HCT116 (cell line): ENCODE measurements around the gene TMEM63B. TPM values are rescaled to one million over a fixed set of nuclear protein-coding genes. Genes with fewer than 3 reads are reported as not detected.

Experiments
- ATAC-seq: fragments of 200-7000 bp; cut with Tn5 transposase; 2 replicates; pipeline ENCODE4 v1.9.1; 2020; ENCODE audit warnings: mild to moderate bottlenecking, moderate library complexity
- BruUV-seq: library from RNA; stranded (reverse); fragments of 400-500 nt; replicated peaks from 2 replicates; lab custom pipeline; 2021; lab: Mats Ljungman, UMichigan
- CTCF ChIA-PET: fragments of 300-600 bp; sonication (Branson Sonifier 250); formaldehyde crosslinking; loops from one replicate; lab custom pipeline; 2021; ENCODE audit warnings: antibody characterized with exemption; lab: Charles Lee
- POLR2A ChIA-PET: fragments of 300-600, 350-600 bp; sonication (Branson Sonifier 250); formaldehyde crosslinking; loops from one replicate; lab custom pipeline; 2021; ENCODE audit warnings: antibody characterized with exemption; lab: Charles Lee
- RAD21 ChIA-PET, 2 experiments: fragments of 300-600 bp; sonication (Branson Sonifier 250); formaldehyde crosslinking; loops; one replicate each; lab custom pipeline; 2023; ENCODE audit warnings: low total read pairs in 2 of 2; ENCODE audit not compliant: uncharacterized antibody in 2 of 2, unreplicated experiment in 2 of 2, low non-redundant PET in 1 of 2; lab: Charles Lee
- DNase-seq: peaks from one replicate; pipeline ENCODE4 v3.0.0-alpha.2; 2010; ENCODE audit warnings: low read depth, low spot score
- H2AFZ ChIP-seq: fragments of 200-600 bp; shearing (Covaris generic), sonication (generic); 2 replicates; pipeline ENCODE4 v1.6.1; 2017; ENCODE audit warnings: low read depth, mixed run types, mixed read lengths, antibody characterized with exemption, low read length; ENCODE audit not compliant: poor library complexity, severe bottlenecking
- H3K27ac ChIP-seq: 2 replicates; pipeline ENCODE4 v1.5.1; 2012; ENCODE audit warnings: low read depth, low read length
- H3K27me3 ChIP-seq: fragments of 200-600 bp; sonication (generic); 2 replicates; pipeline ENCODE4 v1.6.1; 2016; ENCODE audit warnings: mixed run types, low read length, mixed read lengths; ENCODE audit not compliant: insufficient read depth
- H3K36me3 ChIP-seq, 2 experiments: fragments of 200-500 bp in 1 of 2; fragments of 200-600 bp in 1 of 2; sonication (Bioruptor generic) in 1 of 2; sonication (generic) in 1 of 2; 2 replicates each; pipeline versions ENCODE4 v1.5.1 to v1.6.1; 2014 to 2016; ENCODE audit warnings: low read length in 2 of 2, inconsistent platforms in 1 of 2, mixed read lengths in 1 of 2, mixed run types in 1 of 2; ENCODE audit not compliant: insufficient read depth in 2 of 2, control insufficient read depth in 1 of 2
- H3K4me1 ChIP-seq, 2 experiments: fragments of 200-600 bp in 1 of 2; sonication (generic) in 1 of 2; 2 replicates each; pipeline versions ENCODE4 v1.5.1 to v1.6.1; 2012 to 2017; ENCODE audit warnings: low read length in 2 of 2, inconsistent platforms in 1 of 2, mild to moderate bottlenecking in 1 of 2, mixed read lengths in 1 of 2, mixed run types in 1 of 2, moderate library complexity in 1 of 2; ENCODE audit not compliant: insufficient read depth in 2 of 2, control insufficient read depth in 1 of 2
- H3K4me2 ChIP-seq: fragments of 200-600 bp; sonication (generic); 2 replicates; pipeline ENCODE4 v1.6.1; 2017; ENCODE audit warnings: mixed run types, low read length, mixed read lengths
- H3K4me3 ChIP-seq, 2 experiments: fragments of 200-600 bp in 1 of 2; sonication (generic) in 1 of 2; replicated peaks in 1 of 2; 2 replicates each; pipeline ENCODE4 v1.5.1; 2011 to 2016; ENCODE audit warnings: low read length in 2 of 2, control low read depth in 1 of 2, low read depth in 1 of 2, mild to moderate bottlenecking in 1 of 2, mixed read lengths in 1 of 2, mixed run types in 1 of 2
- H3K79me2 ChIP-seq: fragments of 200-600 bp; sonication (generic); 2 replicates; pipeline ENCODE4 v1.6.1; 2017; ENCODE audit warnings: mild to moderate bottlenecking, mixed run types, low read length, moderate library complexity, mixed read lengths; ENCODE audit not compliant: insufficient read depth
- H3K9ac ChIP-seq: fragments of 200-600 bp; sonication (generic); 2 replicates; pipeline ENCODE4 v1.6.1; 2016; ENCODE audit warnings: low read length, mixed read lengths
- H3K9me2 ChIP-seq: fragments of 200-600 bp; sonication (generic), shearing (Covaris generic); 2 replicates; pipeline ENCODE4 v1.6.1; 2017; ENCODE audit warnings: mixed run types, mild to moderate bottlenecking, moderate library complexity; ENCODE audit not compliant: insufficient read depth
- H3K9me3 ChIP-seq, 2 experiments: fragments of 200-500 bp in 1 of 2; fragments of 200-600 bp in 1 of 2; sonication (Bioruptor generic) in 1 of 2; sonication (generic) in 1 of 2; 2 replicates each; pipeline ENCODE4 v1.6.1; 2014 to 2017; ENCODE audit warnings: low read length in 2 of 2, mixed read lengths in 2 of 2, inconsistent platforms in 1 of 2, low read depth in 1 of 2, mild to moderate bottlenecking in 1 of 2, mixed run types in 1 of 2, moderate library complexity in 1 of 2; ENCODE audit not compliant: control insufficient read depth in 1 of 2, insufficient read depth in 1 of 2
- H4K20me1 ChIP-seq: fragments of 200-600 bp; sonication (generic), shearing (Covaris generic); 2 replicates; pipeline ENCODE4 v1.6.1; 2017; ENCODE audit warnings: mixed run types, mild to moderate bottlenecking, moderate library complexity; ENCODE audit not compliant: insufficient read depth
- CBX3 ChIP-seq: IDR thresholded peaks from 2 replicates; pipeline ENCODE4 v1.6.1; 2012; ENCODE audit warnings: low read depth
- EGR1 ChIP-seq: IDR thresholded peaks from 2 replicates; pipeline ENCODE4 v1.6.1; 2012; ENCODE audit warnings: low read depth
- EZH2 ChIP-seq: fragments of 200-600 bp; sonication (generic); IDR thresholded peaks from 2 replicates; pipeline ENCODE4 v1.6.1; 2017; ENCODE audit warnings: antibody characterized with exemption, mixed run types
- EZH2phosphoT487 ChIP-seq: fragments of 200-600 bp; IDR thresholded peaks from 2 replicates; pipeline ENCODE4 v1.6.1; 2018; ENCODE audit warnings: antibody characterized with exemption, borderline replicate concordance
- POLR2A ChIP-seq: IDR thresholded peaks from 2 replicates; pipeline ENCODE4 v1.7.0; 2011; ENCODE audit warnings: borderline replicate concordance; ENCODE audit not compliant: insufficient read depth, insufficient read length; ENCODE audit errors: extremely low read depth
- ZFX ChIP-seq: fragments of 450-650 bp; IDR thresholded peaks from 2 replicates; pipeline ENCODE4 v1.6.1; 2017
- ZNF274 ChIP-seq: fragments of 200-500 bp; sonication (Bioruptor generic); IDR thresholded peaks from 2 replicates; pipeline ENCODE4 v1.6.1; 2014; ENCODE audit warnings: mild to moderate bottlenecking, low read depth, low read length, inconsistent platforms
- intact Hi-C: fragments of 100-400 bp; cut with micrococcal nuclease; formaldehyde crosslinking; loops from 2 replicates; pipeline ENCODE4 v1.10.0; 2022
- total RNA-seq: library from RNA; stranded (reverse); gene quantifications from one replicate; pipeline ENCODE4 v1.2.1, GENCODE V29; 2021; ENCODE audit not compliant: unreplicated experiment
- TF ChIP-seq, protein P1 (sequence below): IDR thresholded peaks from 2 replicates; pipeline ENCODE4 v1.6.1; 2012
- TF ChIP-seq, protein P2 (sequence below): IDR thresholded peaks from 2 replicates; pipeline ENCODE4 v1.6.1; 2012
- TF ChIP-seq, protein P3 (sequence below): IDR thresholded peaks from 2 replicates; pipeline ENCODE4 v1.6.1; 2012; ENCODE audit warnings: low read depth

The TMEM63B gene
- total RNA-seq, 1 experiment from 2014 or later = 58.2 TPM

DNA sequence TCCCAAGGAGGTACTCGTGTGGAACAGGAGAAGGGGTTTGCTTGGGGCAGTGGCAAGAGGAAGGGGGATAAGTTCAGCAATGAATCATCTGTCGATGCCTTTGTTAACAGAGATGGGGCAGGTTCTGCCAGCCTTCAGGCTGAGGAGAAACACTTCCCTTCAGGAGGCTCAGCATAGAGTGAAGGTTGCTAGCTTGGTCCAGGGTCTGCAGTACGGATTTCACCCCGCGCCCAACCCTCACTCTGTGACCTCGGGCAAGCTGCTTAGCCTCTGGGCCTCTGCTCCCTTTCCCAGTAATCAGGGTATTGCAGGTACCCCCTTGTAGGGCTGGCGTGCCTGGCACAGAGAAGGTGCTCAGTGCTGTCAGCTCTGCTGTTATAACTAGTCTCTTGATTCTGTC lies 38.8 kb downstream of the TMEM63B start:
- CTCF ChIA-PET = no interaction called here

More for the DNA sequence above, 38.8 kb downstream of the TMEM63B start:
- ATAC-seq (no peak), DNase-seq (no peak)
- H3K9me2 ChIP-seq = no peaks in the 10 kb centered on the region
- no peak overlapping the region for H3K9ac ChIP-seq
- intact Hi-C loops = no loop called here
- H2AFZ ChIP-seq = no peak overlapping the region
- no peak for TF ChIP-seq ZFX
- TF ChIP-seq EZH2 = no peak
- TF ChIP-seq EZH2phosphoT487 = no peak
- no peak for TF ChIP-seq POLR2A
- TF ChIP-seq, protein P1, sequence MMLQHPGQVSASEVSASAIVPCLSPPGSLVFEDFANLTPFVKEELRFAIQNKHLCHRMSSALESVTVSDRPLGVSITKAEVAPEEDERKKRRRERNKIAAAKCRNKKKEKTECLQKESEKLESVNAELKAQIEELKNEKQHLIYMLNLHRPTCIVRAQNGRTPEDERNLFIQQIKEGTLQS = no peak
- no peak for TF ChIP-seq ZNF274
- TF ChIP-seq CBX3 = no peak
- TF ChIP-seq, protein P2, sequence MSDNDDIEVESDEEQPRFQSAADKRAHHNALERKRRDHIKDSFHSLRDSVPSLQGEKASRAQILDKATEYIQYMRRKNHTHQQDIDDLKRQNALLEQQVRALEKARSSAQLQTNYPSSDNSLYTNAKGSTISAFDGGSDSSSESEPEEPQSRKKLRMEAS = no peak
- TF ChIP-seq EGR1 = no peak
- TF ChIP-seq, protein P3, sequence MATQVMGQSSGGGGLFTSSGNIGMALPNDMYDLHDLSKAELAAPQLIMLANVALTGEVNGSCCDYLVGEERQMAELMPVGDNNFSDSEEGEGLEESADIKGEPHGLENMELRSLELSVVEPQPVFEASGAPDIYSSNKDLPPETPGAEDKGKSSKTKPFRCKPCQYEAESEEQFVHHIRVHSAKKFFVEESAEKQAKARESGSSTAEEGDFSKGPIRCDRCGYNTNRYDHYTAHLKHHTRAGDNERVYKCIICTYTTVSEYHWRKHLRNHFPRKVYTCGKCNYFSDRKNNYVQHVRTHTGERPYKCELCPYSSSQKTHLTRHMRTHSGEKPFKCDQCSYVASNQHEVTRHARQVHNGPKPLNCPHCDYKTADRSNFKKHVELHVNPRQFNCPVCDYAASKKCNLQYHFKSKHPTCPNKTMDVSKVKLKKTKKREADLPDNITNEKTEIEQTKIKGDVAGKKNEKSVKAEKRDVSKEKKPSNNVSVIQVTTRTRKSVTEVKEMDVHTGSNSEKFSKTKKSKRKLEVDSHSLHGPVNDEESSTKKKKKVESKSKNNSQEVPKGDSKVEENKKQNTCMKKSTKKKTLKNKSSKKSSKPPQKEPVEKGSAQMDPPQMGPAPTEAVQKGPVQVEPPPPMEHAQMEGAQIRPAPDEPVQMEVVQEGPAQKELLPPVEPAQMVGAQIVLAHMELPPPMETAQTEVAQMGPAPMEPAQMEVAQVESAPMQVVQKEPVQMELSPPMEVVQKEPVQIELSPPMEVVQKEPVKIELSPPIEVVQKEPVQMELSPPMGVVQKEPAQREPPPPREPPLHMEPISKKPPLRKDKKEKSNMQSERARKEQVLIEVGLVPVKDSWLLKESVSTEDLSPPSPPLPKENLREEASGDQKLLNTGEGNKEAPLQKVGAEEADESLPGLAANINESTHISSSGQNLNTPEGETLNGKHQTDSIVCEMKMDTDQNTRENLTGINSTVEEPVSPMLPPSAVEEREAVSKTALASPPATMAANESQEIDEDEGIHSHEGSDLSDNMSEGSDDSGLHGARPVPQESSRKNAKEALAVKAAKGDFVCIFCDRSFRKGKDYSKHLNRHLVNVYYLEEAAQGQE = no peak
- no peak overlapping the region for H3K4me2 ChIP-seq
- RAD21 ChIA-PET = no interaction called here
- H3K36me3 ChIP-seq = no peaks in the 10 kb centered on the region
- H3K27me3 ChIP-seq = peaks cover 12% of the 10 kb centered on the region
- H3K79me2 ChIP-seq = no peaks in the 10 kb centered on the region
- no peak overlapping the region for H3K27ac ChIP-seq
- BruUV-seq = no TSS peak
- no peaks in the 10 kb centered on the region for H3K9me3 ChIP-seq
- no peaks in the 10 kb centered on the region for H4K20me1 ChIP-seq
- H3K4me1 ChIP-seq = peaks cover 0 to 11% of the 10 kb centered on the region in 2 experiments; a peak in 2 of 4 replicates
- POLR2A ChIA-PET = no interaction called here
- H3K4me3 ChIP-seq = no peak overlapping the region
